HG03097 (cell line): ENCODE data around the gene FXYD4.
"Not testable (repeated sequence)": the region's sequence is repeated elsewhere in the genome, so short reads cannot be mapped to it uniquely, and the experiment has no call there.

Experiments used
- ATAC-seq: cut with Tn5 transposase; IDR thresholded peaks from one replicate; pipeline ENCODE4 v1.9.1; 2021; ENCODE audit not compliant: unreplicated experiment, low FRiP score

The FXYD4 gene, protein sequence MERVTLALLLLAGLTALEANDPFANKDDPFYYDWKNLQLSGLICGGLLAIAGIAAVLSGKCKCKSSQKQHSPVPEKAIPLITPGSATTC

DNA sequence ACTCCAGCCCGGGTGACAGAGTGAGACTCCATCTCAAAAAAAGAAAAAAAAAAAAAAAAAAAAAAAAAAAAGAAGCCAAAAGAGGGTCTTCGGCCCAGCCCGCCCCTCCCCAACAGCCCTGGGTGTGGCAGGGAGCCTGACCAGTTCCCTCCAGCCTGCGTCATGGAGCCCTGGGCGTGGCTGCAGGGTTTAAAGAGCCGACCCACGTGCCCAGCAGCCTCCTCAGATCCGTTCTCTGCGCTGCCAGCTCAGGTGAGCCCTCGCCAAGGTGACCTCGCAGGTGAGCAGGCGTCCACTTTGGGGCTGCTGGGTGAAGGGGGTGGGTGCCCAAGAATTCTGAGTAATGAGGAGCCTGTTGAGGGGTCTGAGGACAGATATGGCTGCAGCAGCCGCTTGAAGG is at the start of gene FXYD4:
FXYD4 (plus strand) TSS at position 219 of the 400 bp plus-strand sequence. CDS start 2,111 bp downstream, outside the sequence.
- no peak for ATAC-seq

DNA sequence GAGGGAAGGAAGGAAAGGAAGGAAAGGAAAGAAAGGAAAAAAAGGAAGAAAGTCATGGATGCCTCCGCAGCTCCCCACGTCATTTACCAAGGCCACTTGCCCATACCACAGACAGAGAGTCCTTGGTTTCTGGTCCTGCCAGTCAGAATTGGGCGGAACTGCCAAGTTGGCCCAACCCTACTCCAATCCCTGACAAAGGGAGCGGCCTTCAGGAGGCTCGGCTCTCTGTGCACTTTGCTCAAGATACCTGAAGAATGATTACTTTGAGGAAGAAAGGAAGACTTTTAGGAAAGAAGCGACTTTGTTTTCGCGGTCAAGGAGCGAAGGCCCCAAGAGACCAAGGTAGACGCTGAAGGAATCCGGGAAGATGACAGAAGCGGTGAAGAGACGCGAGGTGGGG is 49.1 kb upstream of the FXYD4 start:
- no peak for ATAC-seq

DNA sequence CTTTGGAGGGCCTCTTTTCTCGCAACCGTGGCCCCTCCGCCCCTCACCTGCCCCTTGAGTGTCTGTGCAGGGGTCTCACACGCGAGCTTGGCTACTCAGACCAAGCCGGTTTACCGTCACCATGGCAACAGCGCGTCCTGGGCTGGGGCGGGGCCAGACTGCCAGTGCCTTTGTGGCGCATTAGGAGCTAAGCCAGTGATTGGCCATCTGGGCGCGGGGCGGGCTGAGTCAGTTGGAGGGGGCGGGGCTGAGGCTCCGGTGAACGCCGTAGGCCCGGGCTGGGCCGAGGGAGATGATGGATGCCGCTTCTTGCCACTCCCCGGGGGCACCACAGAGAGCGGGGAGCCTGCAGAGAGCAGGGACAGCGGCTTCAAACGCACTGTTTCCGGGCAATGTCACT is 48.7 kb upstream of the FXYD4 start:
- ATAC-seq, result no peak

DNA sequence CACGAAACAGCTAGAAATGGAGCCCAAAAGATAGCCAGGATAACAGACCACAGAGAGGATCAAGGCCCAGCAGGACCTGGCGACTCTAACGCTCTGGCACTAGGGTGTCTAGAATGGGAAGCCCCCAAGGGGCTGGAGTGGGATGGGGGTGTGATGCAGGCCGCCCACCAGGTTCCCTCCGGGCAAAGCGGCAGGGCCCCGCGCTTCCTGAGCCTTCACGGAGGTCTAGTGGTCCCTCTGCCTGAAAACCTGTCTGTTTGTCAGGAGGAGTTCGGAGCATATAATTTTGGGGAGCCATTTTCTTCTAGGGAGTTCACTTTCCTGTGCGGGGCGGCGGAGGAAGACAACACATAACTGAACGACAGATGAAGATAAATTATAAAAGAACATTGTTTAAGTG is 48.2 kb upstream of the FXYD4 start:
- no peak for ATAC-seq

DNA sequence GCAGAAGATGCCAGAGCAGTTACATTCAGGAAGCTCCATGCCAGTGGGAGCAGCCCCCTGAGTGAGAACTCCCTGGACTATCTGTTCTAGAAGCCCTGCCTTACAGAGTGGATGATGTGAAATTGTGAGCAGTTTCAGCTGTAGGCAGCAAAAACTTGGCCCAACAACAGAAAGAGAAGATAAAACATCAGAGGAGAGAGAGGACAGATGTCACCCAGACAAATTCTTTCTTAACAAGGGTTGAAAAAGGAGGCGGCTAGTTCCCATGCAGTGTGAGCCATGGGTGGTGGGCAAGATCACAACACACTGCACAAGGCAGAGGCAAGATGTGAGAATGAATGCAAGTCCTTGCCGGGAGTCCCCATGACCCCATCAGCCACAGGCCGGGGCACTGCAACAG is 46.6 kb upstream of the FXYD4 start:
- no peak for ATAC-seq

DNA sequence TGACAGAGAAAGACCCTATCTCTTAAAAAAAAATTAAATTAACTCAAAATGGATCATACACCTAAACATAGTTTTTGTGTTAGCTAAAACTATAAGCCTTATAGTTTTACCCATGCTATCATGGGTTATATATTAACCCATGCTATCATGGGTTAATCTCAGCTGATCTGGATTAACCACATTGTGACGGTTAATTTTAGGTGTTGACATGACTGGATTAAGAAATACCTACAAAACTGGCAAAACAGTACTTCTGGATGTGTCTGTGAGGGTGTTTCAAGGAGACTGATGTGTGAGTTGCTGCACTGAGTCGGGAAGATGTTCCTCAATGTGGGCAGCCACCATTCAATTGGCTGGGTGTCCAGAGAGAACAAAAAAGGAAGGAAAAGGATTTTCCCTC is 44.3 kb upstream of the FXYD4 start:
- no peak for ATAC-seq

DNA sequence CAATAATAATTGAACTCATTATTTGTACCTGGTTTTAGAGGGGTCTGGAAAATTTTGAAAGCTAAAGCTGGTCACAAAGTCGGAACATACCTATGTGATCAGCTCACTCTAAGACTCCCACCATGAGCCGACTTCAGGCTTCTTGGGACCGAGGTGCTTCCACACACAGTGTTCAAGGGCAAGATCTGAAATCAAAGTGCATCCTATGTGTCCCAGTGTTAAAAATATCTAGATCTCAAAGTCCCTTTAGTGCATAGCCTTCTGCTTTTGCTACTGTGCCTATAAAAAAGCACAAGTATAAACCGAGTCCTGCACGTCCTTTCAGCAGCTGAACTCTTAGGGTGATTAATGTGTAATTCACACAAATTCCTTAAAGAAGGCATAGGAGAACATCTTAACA is 43.5 kb upstream of the FXYD4 start:
- ATAC-seq, result no peak

DNA sequence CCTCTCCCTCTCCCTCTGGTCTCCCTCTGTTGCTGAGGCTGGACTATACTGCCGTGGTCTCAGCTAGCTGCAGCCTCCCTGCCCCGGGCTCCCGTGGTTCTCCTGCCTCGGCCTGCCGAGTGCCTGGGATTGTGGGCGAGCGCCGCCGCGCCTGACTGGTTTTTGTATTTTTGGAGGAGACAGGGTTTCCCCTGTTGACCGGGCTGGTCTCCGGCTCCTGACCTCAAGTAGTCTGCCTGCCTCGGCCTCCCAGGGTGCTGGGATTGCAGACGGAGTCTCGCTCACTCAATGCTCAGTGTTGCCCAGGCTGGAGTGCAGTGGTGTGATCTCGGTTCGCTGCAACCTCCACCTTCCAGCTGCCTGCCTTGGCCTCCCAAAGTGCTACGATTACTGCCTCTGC is 42.6 kb upstream of the FXYD4 start:
- ATAC-seq, result not testable (repeated sequence)

DNA sequence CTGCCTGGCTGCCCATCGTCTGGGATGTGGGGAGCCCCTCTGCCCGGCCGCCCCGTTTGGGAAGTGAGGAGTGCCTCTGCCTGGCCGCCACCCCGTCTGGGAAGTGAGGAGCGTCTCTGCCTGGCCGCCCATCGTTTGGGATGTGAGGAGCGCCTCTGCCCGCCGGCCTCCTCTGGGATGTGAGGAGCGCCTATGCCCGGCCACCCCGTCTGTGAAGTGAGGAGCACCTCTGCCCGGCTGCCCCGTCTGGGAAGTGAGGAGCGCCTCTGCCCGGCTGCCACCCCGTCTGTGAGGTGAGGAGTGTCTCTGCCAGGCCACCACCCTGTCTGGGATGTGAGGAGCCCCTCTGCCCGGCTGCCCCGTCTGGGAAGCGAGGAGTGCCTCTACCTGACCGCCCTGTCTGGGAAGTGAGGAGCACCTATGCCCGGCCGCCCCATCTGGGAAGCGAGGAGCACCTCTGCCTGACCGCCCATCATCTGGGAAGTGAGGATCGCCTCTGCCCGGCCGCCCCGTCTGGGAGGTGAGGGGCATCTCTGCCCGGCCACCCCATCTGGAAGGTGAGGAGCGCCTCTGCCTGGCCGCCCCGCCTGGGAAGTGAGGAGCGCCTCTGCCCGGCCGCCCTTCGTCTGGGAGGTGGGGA is 42.1 kb upstream of the FXYD4 start:
- not testable (repeated sequence) for ATAC-seq

DNA sequence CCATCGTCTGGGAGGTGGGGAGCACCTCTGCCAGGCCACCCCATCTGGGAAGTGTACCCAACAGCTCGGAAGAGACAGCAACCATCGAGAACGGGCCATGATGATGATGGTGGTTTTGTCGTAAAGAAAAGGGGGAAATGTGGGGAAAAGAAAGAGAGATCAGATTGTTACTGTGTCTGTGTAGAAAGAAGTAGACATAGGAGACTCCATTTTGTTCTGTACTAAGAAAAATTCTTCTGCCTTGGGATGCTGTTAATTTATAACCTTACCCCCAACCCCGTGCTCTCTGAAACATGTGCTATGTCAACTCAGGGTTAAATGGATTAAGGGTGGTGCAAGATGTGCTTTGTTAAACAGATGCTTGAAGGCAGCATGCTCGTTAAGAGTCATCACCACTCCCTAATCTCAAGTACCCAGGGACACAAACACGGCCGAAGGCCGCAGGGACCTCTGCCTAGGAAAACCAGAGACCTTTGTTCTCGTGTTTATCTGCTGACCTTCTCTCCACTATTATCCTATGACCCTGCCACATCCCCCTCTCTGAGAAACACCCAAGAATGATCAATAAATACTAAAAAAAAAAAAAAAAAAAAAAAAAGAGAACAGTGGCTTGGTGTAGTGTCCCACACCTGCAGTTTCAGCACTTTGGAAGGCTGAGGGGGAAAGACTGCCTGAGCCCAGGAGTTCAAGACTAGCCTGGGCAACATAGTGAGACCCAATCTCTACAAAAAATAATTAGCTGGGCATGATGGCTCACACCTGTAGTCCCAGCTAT is 41.2 kb upstream of the FXYD4 start:
- not testable (repeated sequence) for ATAC-seq

DNA sequence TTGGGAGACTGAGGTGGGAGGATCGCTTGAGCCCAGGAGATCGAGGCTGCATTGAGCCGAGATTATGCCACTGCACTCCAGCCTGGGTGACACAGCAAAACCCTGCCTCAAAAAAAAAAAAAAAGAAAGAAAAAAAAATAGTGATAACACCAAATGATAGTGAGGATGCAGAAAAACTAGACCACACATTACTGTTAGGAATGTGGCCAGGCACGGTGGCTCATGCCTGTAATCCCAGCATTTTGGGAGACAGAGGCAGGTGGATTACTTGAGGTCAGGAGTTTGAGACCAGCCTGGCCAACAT is 40.7 kb upstream of the FXYD4 start:
- ATAC-seq, result not testable (repeated sequence)

DNA sequence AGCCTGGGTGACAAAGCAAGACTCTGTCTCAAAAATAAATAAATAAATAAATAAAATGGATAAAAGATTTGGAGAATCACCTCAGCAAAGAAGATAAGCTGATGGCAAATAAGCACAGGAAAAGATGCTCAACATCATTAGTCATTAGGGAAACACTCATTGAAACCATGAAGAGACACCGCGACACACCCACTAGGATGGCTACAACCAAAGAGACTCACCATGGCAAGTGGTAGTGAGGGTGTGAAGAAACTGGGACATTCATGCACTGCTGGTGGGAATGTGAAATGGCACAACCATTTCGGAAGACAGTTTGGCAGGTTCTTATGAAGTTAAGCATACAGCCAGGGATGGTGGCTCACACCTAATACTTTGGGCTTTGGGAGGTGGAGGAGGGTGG is 37.8 kb upstream of the FXYD4 start:
- no peak for ATAC-seq

DNA sequence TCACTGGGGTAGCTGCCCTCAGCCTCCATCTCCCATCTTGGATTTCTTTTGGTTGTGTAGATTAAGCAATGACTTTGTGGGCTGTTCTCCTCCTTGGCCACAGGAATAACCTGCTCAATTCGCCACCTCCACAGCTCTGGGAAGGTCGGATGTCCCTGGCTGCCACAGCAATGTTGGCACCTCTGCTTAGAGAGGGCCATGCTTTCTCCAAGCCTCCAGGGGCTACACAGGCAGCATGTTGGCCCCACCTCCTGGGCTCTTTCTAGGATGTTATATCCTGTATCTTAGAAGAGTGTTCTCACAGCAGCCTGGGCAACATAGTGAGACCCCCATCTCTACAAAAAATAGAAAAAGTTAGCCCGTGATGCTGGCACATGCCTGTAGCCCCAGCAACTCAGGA is 35.4 kb upstream of the FXYD4 start:
- ATAC-seq, result no peak

DNA sequence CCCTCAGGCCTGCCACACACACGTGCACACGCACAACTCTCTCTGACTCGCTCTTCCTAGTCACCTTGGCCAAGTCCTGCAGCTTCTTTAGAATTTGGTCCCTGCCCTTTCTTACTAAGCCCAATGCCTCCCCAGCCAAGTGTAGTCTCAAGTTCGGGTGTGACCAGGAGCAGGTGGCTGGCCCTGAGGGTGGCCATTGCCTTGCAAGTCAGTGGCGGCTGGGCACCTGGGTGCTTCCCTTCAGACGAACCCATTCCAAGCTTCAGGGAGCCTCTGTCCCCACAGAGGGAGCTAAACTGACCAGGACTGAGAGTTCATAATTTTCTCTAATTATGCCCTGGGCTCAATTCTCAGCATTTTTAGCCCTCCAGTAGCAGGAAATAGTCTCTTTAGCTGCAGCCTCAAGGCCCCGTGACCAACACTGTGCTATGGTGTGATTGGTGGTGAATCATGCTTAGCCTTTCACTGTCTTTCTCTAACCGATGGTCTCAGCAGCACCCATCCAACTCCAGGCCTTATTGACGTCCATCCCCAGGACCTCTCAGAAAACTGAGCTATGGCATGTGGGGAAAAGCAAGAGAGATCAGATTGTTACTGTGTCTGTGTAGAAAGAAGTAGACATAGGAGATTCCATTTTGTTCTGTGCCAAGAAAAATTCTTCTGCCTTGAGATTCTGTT is 34.7 kb upstream of the FXYD4 start:
- no peak for ATAC-seq

DNA sequence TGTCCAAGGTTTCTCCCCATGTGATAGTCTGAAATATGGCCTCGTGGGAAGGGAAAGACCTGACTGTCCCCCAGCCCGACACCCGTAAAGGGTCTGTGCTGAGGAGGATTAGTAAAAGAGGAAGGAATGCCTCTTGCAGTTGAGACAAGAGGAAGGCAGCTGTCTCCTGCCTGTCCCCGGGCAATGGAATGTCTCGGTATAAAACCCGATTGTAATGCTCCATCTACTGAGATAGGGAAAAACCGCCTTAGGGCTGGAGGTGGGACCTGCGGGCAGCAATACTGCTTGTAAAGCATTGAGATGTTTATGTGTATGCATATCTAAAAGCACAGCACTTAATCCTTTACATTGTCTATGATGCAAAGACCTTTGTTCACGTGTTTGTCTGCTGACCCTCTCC is 33.9 kb upstream of the FXYD4 start:
- ATAC-seq, result not testable (repeated sequence)

DNA sequence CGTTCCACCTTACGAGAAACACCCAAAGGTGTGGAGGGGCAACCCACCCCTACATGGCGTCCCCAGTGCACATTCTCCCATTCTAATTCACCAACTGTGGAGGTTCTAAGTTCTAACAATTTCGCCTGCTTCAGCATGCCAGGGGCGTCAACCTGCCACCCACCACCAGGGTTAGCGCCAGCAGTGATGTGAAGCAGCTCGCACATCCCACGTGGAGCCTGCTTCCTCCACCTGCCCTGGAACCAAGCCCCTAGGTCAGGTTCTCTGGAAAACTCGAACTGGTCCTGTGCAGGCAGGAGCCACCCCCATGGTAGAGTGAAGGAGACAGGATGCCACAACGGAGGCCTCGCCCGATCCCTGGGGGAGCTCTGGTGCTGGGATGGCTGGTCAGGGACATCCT is 33.3 kb upstream of the FXYD4 start:
- ATAC-seq, result no peak

DNA sequence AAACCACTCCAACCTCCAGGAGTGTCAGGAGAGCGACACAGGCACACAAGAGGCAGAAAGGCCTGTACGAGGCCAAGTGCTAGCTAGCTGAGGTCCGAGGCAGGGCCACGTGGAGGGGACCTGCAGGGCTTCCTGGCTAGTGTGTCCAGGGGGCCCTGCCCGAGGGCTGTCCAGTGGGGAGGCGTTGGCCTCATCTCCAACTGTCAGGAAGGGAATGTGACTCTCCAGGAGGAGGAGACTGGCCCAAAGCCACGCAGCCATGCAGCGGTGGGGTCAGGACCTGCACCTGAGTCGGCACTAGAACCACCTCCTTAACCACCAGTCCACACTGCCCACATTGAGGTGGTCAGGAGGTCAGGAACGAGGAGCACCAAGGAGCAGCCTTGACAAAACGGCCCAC is 32.3 kb upstream of the FXYD4 start:
- no peak for ATAC-seq

DNA sequence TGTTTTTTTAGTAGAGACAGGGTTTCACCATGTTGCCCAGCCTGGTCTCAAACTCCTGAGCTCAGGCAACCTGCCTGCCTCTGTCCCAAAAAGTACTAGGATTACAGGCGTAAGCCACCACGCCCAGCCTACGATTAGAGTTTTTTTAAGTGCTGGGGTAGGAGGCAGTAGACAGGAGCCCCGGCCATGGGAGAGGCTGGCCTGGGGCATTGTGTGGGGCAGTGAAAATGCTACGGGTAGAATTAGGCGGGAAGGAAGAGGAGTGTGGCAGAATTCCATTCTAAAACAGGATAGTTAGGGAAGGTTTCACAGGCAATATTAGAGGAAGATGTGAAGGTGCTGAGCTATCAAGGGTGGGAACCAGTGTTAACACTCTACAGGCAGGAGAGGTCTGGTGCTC is 31.3 kb upstream of the FXYD4 start:
- no peak for ATAC-seq

DNA sequence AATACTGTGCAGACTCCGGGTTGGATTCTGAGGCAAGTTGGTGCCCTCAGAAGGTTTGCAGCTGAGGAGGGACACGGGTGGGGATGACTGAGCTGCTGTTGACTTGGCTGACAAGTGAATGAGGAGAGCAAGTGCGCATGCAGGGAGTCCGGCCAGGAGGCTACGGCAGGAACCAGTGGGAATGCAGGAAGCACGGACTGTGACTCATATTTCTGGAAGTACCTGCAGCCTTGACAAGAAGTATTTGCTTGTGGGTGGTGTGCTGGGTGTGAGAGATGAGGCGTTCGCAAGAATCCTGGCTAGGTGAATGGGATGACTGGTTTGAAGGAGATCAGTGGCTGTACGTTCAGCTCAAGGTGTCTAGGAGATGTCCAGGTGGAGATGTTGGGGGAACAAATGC is 30.8 kb upstream of the FXYD4 start:
- ATAC-seq, result no peak

DNA sequence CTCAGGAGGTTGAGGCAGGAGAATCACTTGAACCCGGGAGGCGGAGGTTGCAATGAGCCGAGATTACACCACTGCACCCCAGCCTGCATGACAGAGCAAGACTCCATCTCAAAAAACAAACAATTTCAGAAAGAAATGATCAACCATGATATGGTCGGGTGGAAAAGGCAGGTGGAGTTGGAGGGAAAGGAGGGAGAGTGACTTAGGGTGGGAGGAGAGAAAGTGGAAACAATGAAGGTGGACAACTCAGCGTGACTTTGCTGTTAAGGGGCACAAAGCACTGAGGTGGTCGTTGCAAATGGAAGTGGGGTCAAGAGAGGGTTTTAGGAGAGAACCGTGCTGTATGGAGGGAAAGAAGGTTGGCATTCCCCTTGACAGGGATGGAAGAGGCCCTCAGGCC is 30.0 kb upstream of the FXYD4 start:
- no peak for ATAC-seq

DNA sequence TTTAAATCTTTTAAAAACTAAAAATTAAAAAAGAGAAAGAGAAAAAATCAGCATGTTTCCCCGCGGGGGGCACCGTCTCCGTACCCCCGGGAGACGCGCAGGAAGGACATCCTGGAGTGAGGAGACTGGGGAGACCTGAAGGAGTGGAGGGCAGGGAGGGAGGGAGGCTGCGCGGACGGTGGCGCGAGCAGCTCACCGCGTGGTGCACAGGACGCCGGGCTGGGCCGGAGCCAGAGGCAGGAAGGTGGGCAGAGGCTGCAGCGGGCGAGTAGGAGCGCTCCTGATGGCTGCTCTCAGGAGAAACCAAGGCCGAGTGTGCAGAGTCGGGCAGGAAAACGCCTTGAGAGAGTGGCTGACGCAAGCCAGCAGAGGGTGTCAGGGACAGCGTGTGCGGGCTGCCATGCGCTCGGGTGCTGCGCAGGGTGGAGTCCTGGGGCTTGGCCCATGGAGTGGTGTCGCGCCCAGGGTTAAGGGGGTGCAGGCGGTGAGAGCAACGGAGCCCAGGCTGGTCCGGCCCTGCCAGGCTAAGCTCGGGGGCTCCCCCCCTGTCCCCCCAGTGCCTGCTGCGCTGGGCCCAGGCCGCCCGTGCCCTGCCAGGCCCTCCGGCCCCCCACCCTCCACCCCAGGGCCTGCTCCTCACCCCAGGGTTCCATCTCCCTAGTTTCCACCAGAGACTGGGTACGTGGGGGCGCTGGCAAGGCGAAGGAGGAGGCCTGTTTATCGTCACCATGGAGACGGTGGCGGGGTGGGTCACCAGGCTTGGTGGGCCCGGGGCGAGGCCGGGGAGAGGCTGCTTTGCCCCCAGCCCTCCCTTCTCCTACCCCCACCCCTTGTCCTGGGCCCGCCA is 28.9 kb upstream of the FXYD4 start:
- no peak for ATAC-seq
